Osteoblast (primary cell): ENCODE data around the gene RNASE8. TPM values are rescaled to one million over a fixed set of nuclear protein-coding genes. Genes with fewer than 3 reads are reported as not detected.

Experiments
- DNase-seq: peaks from one replicate; pipeline ENCODE4 v3.0.0; 2011; ENCODE audit warnings: low spot score, mixed read lengths; ENCODE audit not compliant: insufficient read length; ENCODE audit errors: missing footprints
- H2AFZ ChIP-seq: 2 replicates; pipeline ENCODE4 v1.6.0; 2011; ENCODE audit warnings: mild to moderate bottlenecking, low read length
- H3K27ac ChIP-seq: 2 replicates; pipeline ENCODE4 v1.5.1; 2011; ENCODE audit warnings: mild to moderate bottlenecking, low read depth, low read length, moderate library complexity
- H3K27me3 ChIP-seq: 2 replicates; pipeline ENCODE4 v1.6.0; 2012; ENCODE audit warnings: mild to moderate bottlenecking, control low read depth, inconsistent platforms, low read length, moderate library complexity; ENCODE audit not compliant: insufficient read depth
- H3K36me3 ChIP-seq: 2 replicates; pipeline ENCODE4 v1.5.1; 2011; ENCODE audit warnings: mild to moderate bottlenecking, low read length, control low read depth, moderate library complexity; ENCODE audit not compliant: insufficient read depth
- H3K4me1 ChIP-seq: 2 replicates; pipeline ENCODE4 v1.5.1; 2011; ENCODE audit warnings: mild to moderate bottlenecking, low read length, control low read depth, moderate library complexity; ENCODE audit not compliant: insufficient read depth
- H3K4me2 ChIP-seq: 2 replicates; pipeline ENCODE4 v1.6.0; 2011; ENCODE audit warnings: mild to moderate bottlenecking, low read length; ENCODE audit not compliant: insufficient read depth
- H3K4me3 ChIP-seq: fragments of 200-600 bp; sonication (generic); 3 replicates; pipeline ENCODE4 v1.5.1; 2012; ENCODE audit warnings: mild to moderate bottlenecking, low read length, inconsistent platforms; ENCODE audit not compliant: insufficient read depth
- H3K79me2 ChIP-seq: 2 replicates; pipeline ENCODE4 v1.6.0; 2012; ENCODE audit warnings: mild to moderate bottlenecking, low read length, control low read depth, inconsistent platforms; ENCODE audit not compliant: insufficient read depth
- H3K9me3 ChIP-seq: 2 replicates; pipeline ENCODE4 v1.5.1; 2011; ENCODE audit warnings: low read depth, low read length, control low read depth
- H4K20me1 ChIP-seq: 2 replicates; pipeline ENCODE4 v1.6.0; 2012; ENCODE audit warnings: mild to moderate bottlenecking, low read length, control low read depth; ENCODE audit not compliant: insufficient read depth
- CTCF ChIP-seq: IDR thresholded peaks from 2 replicates; pipeline ENCODE4 v1.5.1; 2011; ENCODE audit warnings: mild to moderate bottlenecking, low read depth, low read length, moderate library complexity; ENCODE audit errors: extremely low read depth
- total RNA-seq: library from RNA; depleted of rRNA; stranded (reverse); fragments of >200 nt; gene quantifications from 2 replicates; pipeline ENCODE4 v1.2.3, GENCODE V29; 2012

RNASE8 gene
- total RNA-seq, 1 donor = not detected

- peak; percentile 69 for DNase-seq
- no peak overlapping the region for H3K4me2 ChIP-seq
- no peak overlapping the region for H3K27ac ChIP-seq
- H3K36me3 ChIP-seq = peaks cover 62% of the 10 kb centered on the region
- TF ChIP-seq CTCF = no peak
- peaks cover 17% of the 10 kb centered on the region for H3K79me2 ChIP-seq
- H2AFZ ChIP-seq = no peak overlapping the region
- H4K20me1 ChIP-seq = peaks cover 25% of the 10 kb centered on the region
- H3K4me3 ChIP-seq = no peak overlapping the region
- H3K27me3 ChIP-seq = no peaks in the 10 kb centered on the region
- no peaks in the 10 kb centered on the region for H3K9me3 ChIP-seq
- peaks cover 23% of the 10 kb centered on the region for H3K4me1 ChIP-seq
Measured at GRCh38 chr14:21074398-21075272, 17.0 kb downstream of the RNASE8 start.

- no peaks in the 10 kb centered on the region for H3K27me3 ChIP-seq
- no peak overlapping the region for H3K4me3 ChIP-seq
- no peak overlapping the region for H3K4me2 ChIP-seq
- DNase-seq = peak; percentile 56
- H3K79me2 ChIP-seq = peaks cover 17% of the 10 kb centered on the region
- peaks cover 25% of the 10 kb centered on the region for H4K20me1 ChIP-seq
- H2AFZ ChIP-seq = no peak overlapping the region
- no peak for TF ChIP-seq CTCF
- peaks cover 20% of the 10 kb centered on the region for H3K4me1 ChIP-seq
- H3K27ac ChIP-seq = no peak overlapping the region
- no peaks in the 10 kb centered on the region for H3K9me3 ChIP-seq
- H3K36me3 ChIP-seq = peaks cover 73% of the 10 kb centered on the region
Measured at GRCh38 chr14:21075719-21076437, 18.3 kb downstream of the RNASE8 start.

GRCh38 chr14:21077672-21078071 lies 20.1 kb downstream of the RNASE8 start:
- Histone ChIP-seq H3K9me3 (no peaks in the 10 kb centered on the region), H4K20me1 (peaks cover 20% of the 10 kb centered on the region)
- DNase-seq = peak; percentile 62

More at GRCh38 chr14:21077672-21078071, 20.1 kb downstream of the RNASE8 start:
- Histone ChIP-seq H3K4me1 (peaks cover 6% of the 10 kb centered on the region), H2AFZ (no peak overlapping the region), H3K36me3 (peaks cover 87% of the 10 kb centered on the region), H3K4me3 (no peak overlapping the region), H3K79me2 (peaks cover 16% of the 10 kb centered on the region), H3K27ac (no peak overlapping the region), H3K27me3 (no peaks in the 10 kb centered on the region), H3K4me2 (no peak overlapping the region)
- no peak for TF ChIP-seq CTCF
